ENCODE data around the gene FGF12.

The FGF12 gene

GRCh38 chr3:192277477-192277876 is 449.9 kb downstream of the FGF12 start:
- Mint-ChIP-seq H3K4me3 (no peak overlapping the region), H3K27ac (no peak overlapping the region), H3K27me3 (ENCODE audit: low read depth) (no peaks in the 10 kb centered on the region)

GRCh38 chr3:192275741-192276355 is 451.5 kb downstream of the FGF12 start:
- no peaks in the 10 kb centered on the region for H3K36me3 Mint-ChIP-seq (ENCODE audit: low read depth)
- H3K27me3 Mint-ChIP-seq (ENCODE audit: low read depth): no peaks in the 10 kb centered on the region
- H3K9me3 Mint-ChIP-seq: no peaks in the 10 kb centered on the region
- TF ChIP-seq, protein P1, sequence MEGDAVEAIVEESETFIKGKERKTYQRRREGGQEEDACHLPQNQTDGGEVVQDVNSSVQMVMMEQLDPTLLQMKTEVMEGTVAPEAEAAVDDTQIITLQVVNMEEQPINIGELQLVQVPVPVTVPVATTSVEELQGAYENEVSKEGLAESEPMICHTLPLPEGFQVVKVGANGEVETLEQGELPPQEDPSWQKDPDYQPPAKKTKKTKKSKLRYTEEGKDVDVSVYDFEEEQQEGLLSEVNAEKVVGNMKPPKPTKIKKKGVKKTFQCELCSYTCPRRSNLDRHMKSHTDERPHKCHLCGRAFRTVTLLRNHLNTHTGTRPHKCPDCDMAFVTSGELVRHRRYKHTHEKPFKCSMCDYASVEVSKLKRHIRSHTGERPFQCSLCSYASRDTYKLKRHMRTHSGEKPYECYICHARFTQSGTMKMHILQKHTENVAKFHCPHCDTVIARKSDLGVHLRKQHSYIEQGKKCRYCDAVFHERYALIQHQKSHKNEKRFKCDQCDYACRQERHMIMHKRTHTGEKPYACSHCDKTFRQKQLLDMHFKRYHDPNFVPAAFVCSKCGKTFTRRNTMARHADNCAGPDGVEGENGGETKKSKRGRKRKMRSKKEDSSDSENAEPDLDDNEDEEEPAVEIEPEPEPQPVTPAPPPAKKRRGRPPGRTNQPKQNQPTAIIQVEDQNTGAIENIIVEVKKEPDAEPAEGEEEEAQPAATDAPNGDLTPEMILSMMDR (IDR thresholded peaks at IDR 0.05; ENCODE audit: unreplicated experiment in 3 of 3): no peak
- H3K4me3 Mint-ChIP-seq: no peak overlapping the region
- H3K27ac Mint-ChIP-seq: no peak overlapping the region
- peaks cover 8% of the 10 kb centered on the region for H3K4me1 Mint-ChIP-seq

More at GRCh38 chr3:192277477-192277876, 449.9 kb downstream of the FGF12 start:
- TF ChIP-seq, protein P1 (IDR thresholded peaks at IDR 0.05; ENCODE audit: unreplicated experiment in 3 of 3): no peak
- Mint-ChIP-seq H3K4me1 (peaks cover 8% of the 10 kb centered on the region), H3K36me3 (ENCODE audit: low read depth) (no peaks in the 10 kb centered on the region), H3K9me3 (no peaks in the 10 kb centered on the region)

DNA sequence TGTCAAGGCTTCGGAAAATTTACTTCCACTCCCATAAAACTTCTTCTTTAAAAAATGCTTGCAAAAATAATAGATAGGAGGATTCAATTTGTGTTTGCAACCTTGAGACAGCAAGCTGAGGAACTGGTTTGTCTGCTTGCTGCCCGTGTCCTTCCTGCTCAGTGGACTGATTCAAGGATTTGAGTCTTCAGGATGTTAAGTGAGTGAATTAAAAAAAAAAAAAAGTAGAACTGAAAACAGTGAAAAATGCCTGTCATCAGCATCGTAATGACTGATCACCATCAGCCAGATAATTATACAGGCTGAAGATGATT is 453.7 kb downstream of the FGF12 start:
- Mint-ChIP-seq H3K27ac (no peak overlapping the region), H3K4me3 (no peak overlapping the region), H3K27me3 (ENCODE audit: low read depth) (peaks cover 4% of the 10 kb centered on the region), H3K4me1 (no peaks in the 10 kb centered on the region), H3K36me3 (ENCODE audit: low read depth) (no peaks in the 10 kb centered on the region), H3K9me3 (no peaks in the 10 kb centered on the region)
- TF ChIP-seq, protein P1 (IDR thresholded peaks at IDR 0.05; ENCODE audit: unreplicated experiment in 3 of 3): no peak

DNA sequence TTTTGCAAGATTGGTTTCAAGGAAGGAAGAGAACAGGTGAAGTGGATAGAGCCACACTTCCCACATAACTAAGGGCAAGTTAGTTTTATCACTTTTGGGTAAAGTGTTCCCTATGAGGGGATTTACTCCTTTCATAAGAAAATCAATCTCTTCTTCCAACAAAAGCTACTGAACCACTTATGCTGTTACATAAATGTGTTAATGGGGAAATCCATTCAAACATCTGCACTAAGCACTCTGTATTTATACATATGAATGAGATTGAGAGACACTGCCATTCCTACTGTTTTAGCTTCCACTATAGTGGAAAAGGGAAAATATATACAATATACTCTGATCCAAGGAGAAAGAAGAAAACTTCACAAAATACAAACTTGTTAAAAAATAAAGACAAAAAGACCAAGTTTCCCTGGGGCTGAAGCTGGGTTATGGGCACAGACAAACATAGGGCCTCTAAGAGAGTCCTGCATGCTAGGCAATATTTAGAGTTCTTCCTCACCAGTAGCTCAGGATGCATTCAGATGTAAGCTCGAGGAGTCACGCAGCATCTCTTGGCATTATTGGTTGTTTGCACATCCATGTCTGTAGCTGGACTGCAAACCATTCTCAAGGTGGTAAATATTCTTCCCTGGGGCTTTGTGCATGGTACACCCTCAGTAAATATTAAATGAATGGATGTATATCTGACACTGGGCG is 454.2 kb downstream of the FGF12 start:
- H3K4me3 Mint-ChIP-seq: no peak overlapping the region
- H3K36me3 Mint-ChIP-seq (ENCODE audit: low read depth): no peaks in the 10 kb centered on the region
- H3K4me1 Mint-ChIP-seq: no peaks in the 10 kb centered on the region
- H3K27me3 Mint-ChIP-seq (ENCODE audit: low read depth): peaks cover 4% of the 10 kb centered on the region
- TF ChIP-seq, protein P1 (IDR thresholded peaks at IDR 0.05; ENCODE audit: unreplicated experiment in 3 of 3): no peak
- no peaks in the 10 kb centered on the region for H3K9me3 Mint-ChIP-seq
- H3K27ac Mint-ChIP-seq: no peak overlapping the region

DNA sequence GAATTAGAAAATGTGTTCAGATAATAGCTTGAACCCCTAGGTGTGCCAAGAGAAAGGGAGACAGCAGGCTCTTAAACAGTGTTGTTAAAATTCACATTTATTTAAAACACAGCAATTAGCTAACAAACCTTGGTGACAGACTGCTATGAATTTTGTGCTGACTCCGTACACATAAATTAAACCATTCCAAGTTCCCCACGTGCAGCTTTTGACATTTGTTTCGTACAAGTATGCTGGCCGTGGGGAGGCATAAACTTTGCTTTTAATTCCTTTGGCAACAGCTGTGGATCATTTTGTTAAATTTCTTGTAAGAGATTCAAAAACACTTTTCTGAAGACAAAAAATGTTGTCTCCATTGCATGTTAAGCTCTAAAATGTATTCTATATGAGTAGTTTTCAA is 465.3 kb downstream of the FGF12 start:
- H3K27ac Mint-ChIP-seq: no peak overlapping the region
- TF ChIP-seq, protein P1 (IDR thresholded peaks at IDR 0.05; ENCODE audit: unreplicated experiment in 3 of 3): no peak
- H3K36me3 Mint-ChIP-seq (ENCODE audit: low read depth): no peaks in the 10 kb centered on the region
- peaks cover 4% of the 10 kb centered on the region for H3K27me3 Mint-ChIP-seq (ENCODE audit: low read depth)
- no peaks in the 10 kb centered on the region for H3K9me3 Mint-ChIP-seq
- H3K4me3 Mint-ChIP-seq: no peak overlapping the region
- no peaks in the 10 kb centered on the region for H3K4me1 Mint-ChIP-seq

GRCh38 chr3:192261135-192261534 is 466.2 kb downstream of the FGF12 start:
- no peaks in the 10 kb centered on the region for H3K27me3 Mint-ChIP-seq (ENCODE audit: low read depth)

More at GRCh38 chr3:192261135-192261534, 466.2 kb downstream of the FGF12 start:
- Mint-ChIP-seq H3K36me3 (ENCODE audit: low read depth) (no peaks in the 10 kb centered on the region), H3K4me3 (no peak overlapping the region), H3K9me3 (no peaks in the 10 kb centered on the region), H3K4me1 (no peaks in the 10 kb centered on the region), H3K27ac (no peak overlapping the region)
- TF ChIP-seq, protein P1 (IDR thresholded peaks at IDR 0.05; ENCODE audit: unreplicated experiment in 3 of 3): no peak
